ENCODE measurements around the gene VANGL1.

DNA sequence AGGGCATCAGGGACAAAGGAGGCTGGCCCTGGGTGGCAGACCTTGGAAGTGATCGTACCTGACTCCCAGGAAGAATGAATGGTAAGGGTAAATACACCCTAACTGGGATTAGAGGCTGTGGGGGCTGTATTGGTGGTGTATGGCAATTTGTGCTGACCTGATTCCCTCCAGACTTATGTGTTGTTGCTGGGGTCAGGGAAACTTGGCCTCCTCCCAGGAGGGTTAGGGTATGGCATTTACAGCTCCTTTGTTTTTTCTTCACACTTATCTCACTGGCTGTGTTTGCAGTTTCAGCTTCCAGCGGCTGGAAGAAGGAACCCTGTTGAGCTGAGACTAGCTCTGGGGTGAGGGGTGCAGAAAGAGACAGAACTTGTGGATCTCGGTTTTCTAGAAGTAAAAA lies 8.2 kb downstream of the VANGL1 start:
- TF ChIP-seq POLR2A (IDR thresholded peaks at IDR 0.05; ENCODE audit: low read depth, low read length) (no peak), SPI1 (IDR thresholded peaks at IDR 0.05; ENCODE audit: low read depth, low read length) (no peak)

Data from GM12891 (cell line).